Glutamatergic neuron (in vitro differentiated cells): ENCODE measurements around the gene C16orf74. TPM values are rescaled to one million over a fixed set of nuclear protein-coding genes. Genes with fewer than 3 reads are reported as not detected.

ENCODE experiments used
- DNase-seq: peaks from one replicate; pipeline ENCODE4 v3.0.0; 2022
- H3K27ac Mint-ChIP-seq: one replicate; pipeline ENCODE4 v1.8.0; 2020; ENCODE audit warnings: mild to moderate bottlenecking, mixed read lengths, inconsistent platforms; ENCODE audit not compliant: unreplicated experiment
- H3K27me3 Mint-ChIP-seq: one replicate; pipeline ENCODE4 v1.8.0; 2020; ENCODE audit warnings: mild to moderate bottlenecking, moderate library complexity, mixed read lengths, inconsistent platforms; ENCODE audit not compliant: unreplicated experiment
- H3K36me3 Mint-ChIP-seq: one replicate; pipeline ENCODE4 v1.8.0; 2020; ENCODE audit warnings: mild to moderate bottlenecking, mixed read lengths, inconsistent platforms; ENCODE audit not compliant: unreplicated experiment
- H3K4me1 Mint-ChIP-seq: one replicate; pipeline ENCODE4 v1.8.0; 2020; ENCODE audit warnings: mild to moderate bottlenecking, low read depth, mixed read lengths, inconsistent platforms; ENCODE audit not compliant: unreplicated experiment
- H3K4me3 Mint-ChIP-seq: one replicate; pipeline ENCODE4 v1.8.0; 2020; ENCODE audit warnings: mild to moderate bottlenecking, mixed read lengths, inconsistent platforms; ENCODE audit not compliant: unreplicated experiment
- H3K9me3 Mint-ChIP-seq: one replicate; pipeline ENCODE4 v1.8.0; 2020; ENCODE audit warnings: mild to moderate bottlenecking, moderate library complexity, mixed read lengths, inconsistent platforms; ENCODE audit not compliant: unreplicated experiment
- total RNA-seq: library from RNA; stranded (reverse); fragmentation: NEBNext Ultra II Directional; extraction: Animal tissue kit (Norgen Biotek cat#: 25700); gene quantifications from one replicate; pipeline ENCODE4 v1.2.1, GENCODE V29; 2021; ENCODE audit not compliant: unreplicated experiment
- TF ChIP-seq, protein P1 (sequence below): fragments of 200-600 bp; sonication (generic); IDR thresholded peaks from one replicate; pipeline ENCODE4 v1.5.0; 2021; ENCODE audit not compliant: partially characterized antibody, unreplicated experiment

The C16orf74 gene
- total RNA-seq, 1 donor from 2014 or later: 2.6 TPM

- peaks cover 4% of the 10 kb centered on the region for H3K4me1 Mint-ChIP-seq
Observed at GRCh38 chr16:85695196-85696128, 55.4 kb downstream of the C16orf74 start.

DNA sequence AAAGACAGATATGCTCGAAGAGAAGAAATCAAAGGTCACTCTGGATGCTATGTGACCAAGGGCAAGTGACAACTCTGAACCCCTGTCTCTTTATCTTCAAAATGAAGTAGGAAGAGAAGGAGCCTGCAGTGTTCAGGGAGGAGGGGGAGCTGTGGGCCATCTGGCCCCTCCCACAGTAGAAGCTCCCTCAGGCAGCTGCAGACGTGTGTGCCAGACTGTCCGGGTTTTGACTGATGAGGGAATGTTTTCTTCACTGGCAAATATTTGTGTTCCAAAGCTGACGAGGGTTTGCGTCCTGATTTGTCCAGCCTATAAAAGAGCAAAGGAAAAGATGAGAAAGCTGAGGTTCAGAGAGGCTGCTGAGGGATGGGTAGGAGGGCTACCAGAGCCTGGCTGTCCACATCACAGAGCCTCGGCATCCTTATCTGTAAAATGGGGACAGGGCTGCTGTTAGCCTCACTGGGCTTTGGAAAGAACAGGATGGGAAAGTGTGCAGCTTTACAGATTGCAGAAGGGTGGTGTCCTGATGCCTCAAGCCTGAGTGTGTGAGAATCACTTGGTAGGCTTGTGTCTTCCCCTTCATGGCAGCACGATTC lies 60.3 kb downstream of the C16orf74 start:
- H3K4me3 Mint-ChIP-seq: no peak overlapping the region
- H3K27ac Mint-ChIP-seq: no peak overlapping the region
- no peaks in the 10 kb centered on the region for H3K9me3 Mint-ChIP-seq
- DNase-seq: no peak
- H3K27me3 Mint-ChIP-seq: no peaks in the 10 kb centered on the region
- TF ChIP-seq, protein P1, sequence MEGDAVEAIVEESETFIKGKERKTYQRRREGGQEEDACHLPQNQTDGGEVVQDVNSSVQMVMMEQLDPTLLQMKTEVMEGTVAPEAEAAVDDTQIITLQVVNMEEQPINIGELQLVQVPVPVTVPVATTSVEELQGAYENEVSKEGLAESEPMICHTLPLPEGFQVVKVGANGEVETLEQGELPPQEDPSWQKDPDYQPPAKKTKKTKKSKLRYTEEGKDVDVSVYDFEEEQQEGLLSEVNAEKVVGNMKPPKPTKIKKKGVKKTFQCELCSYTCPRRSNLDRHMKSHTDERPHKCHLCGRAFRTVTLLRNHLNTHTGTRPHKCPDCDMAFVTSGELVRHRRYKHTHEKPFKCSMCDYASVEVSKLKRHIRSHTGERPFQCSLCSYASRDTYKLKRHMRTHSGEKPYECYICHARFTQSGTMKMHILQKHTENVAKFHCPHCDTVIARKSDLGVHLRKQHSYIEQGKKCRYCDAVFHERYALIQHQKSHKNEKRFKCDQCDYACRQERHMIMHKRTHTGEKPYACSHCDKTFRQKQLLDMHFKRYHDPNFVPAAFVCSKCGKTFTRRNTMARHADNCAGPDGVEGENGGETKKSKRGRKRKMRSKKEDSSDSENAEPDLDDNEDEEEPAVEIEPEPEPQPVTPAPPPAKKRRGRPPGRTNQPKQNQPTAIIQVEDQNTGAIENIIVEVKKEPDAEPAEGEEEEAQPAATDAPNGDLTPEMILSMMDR: no peak
- H3K36me3 Mint-ChIP-seq: no peaks in the 10 kb centered on the region
- H3K4me1 Mint-ChIP-seq: no peaks in the 10 kb centered on the region

More at GRCh38 chr16:85695196-85696128, 55.4 kb downstream of the C16orf74 start:
- TF ChIP-seq, protein P1: no peak
- Mint-ChIP-seq H3K27ac (no peak overlapping the region), H3K27me3 (peaks cover 2% of the 10 kb centered on the region), H3K36me3 (no peaks in the 10 kb centered on the region), H3K4me3 (no peak overlapping the region), H3K9me3 (peaks cover 1% of the 10 kb centered on the region)
- no peak for DNase-seq

DNA sequence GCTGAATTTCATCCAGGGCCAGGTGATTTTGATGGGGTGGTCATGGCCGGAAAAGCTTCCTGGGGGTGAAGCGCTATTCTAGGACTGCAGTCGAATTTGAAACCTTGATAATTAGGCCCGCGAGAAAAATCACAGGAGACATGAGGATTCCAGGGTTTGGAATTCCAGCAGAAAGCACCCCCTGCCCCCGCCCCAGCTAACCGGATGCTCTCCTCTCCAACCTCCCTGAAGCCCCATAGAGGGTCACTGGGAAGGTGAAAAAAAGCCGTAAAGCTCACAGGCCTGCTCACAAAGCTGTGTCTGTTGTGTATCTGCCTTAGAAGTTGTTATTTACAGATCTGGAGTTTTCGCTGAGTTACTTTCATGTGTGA lies 61.0 kb downstream of the C16orf74 start:
- Mint-ChIP-seq H3K27me3 (no peaks in the 10 kb centered on the region), H3K9me3 (no peaks in the 10 kb centered on the region), H3K36me3 (no peaks in the 10 kb centered on the region), H3K27ac (no peak overlapping the region), H3K4me3 (no peak overlapping the region), H3K4me1 (no peaks in the 10 kb centered on the region)
- TF ChIP-seq, protein P1: no peak
- no peak for DNase-seq

DNA sequence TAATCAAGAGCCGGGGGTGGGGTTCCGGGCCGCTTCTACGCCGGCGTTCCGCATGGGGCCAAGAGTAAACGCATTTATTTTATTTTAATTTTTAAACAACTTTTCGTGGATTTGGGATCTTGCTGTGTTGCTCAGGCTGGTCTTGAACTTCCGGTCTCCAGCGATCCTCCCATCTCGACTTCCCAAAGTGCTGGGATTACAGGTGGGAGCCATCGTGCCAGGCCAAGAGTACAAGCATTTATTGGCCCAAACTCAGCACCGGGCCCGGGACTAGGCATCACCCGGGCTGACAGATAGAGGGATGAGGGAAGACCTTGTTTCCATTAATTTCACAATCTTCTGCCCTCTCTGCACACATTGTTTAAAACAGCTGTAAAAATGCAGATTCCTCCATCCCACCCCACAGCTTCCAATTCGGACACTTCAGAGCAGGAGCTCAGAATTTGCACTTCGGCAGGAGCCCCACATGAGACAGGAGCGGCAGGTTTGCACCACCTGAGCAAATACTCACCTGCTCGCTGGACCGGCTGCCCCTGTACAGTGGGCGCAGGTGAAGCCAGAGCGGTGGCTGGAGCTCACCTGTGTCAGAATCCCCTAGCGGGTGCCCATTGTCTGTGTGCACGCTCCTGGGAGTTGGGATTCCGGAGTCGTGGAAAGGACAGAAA lies 61.5 kb downstream of the C16orf74 start:
- TF ChIP-seq, protein P1: no peak
- no peaks in the 10 kb centered on the region for H3K4me1 Mint-ChIP-seq
- DNase-seq: no peak
- H3K36me3 Mint-ChIP-seq: no peaks in the 10 kb centered on the region
- H3K27ac Mint-ChIP-seq: no peak overlapping the region
- H3K27me3 Mint-ChIP-seq: no peaks in the 10 kb centered on the region
- no peaks in the 10 kb centered on the region for H3K9me3 Mint-ChIP-seq
- peak overlapping the region; percentile 78 for H3K4me3 Mint-ChIP-seq
